Measurements from ENCODE around the gene INS.

DNA sequence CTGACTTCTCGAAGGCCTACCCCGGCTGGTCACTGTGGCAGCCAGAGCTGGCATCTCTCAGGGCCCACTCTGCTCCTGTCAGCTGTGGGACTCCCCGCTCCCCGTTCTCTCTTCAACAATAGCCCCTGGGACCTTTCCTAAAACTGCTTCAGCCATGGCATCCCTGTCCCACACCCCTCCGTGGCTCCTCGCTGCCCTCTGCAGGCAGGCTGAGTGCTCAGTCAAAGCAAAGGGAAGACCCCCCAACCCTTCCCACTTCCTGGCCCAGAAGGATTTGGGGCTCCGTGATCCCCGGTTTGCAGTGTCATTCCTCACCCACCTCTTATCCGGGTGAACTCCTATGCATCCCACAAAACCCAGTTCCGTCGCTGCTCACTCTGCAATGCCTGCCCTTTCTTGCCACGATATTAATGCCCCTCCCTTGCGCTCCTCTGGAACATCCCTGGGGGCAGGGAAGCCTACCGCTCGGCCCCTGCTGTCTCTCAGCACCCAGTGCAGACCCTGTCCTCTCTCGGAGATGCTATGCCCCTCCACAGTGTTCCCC, 12.2 kb upstream of the INS start:
- TF ChIP-seq, protein P1, sequence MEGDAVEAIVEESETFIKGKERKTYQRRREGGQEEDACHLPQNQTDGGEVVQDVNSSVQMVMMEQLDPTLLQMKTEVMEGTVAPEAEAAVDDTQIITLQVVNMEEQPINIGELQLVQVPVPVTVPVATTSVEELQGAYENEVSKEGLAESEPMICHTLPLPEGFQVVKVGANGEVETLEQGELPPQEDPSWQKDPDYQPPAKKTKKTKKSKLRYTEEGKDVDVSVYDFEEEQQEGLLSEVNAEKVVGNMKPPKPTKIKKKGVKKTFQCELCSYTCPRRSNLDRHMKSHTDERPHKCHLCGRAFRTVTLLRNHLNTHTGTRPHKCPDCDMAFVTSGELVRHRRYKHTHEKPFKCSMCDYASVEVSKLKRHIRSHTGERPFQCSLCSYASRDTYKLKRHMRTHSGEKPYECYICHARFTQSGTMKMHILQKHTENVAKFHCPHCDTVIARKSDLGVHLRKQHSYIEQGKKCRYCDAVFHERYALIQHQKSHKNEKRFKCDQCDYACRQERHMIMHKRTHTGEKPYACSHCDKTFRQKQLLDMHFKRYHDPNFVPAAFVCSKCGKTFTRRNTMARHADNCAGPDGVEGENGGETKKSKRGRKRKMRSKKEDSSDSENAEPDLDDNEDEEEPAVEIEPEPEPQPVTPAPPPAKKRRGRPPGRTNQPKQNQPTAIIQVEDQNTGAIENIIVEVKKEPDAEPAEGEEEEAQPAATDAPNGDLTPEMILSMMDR (IDR thresholded peaks at IDR 0.05) = no peak
- TF ChIP-seq EP300 (IDR thresholded peaks at IDR 0.05) (no peak), POLR2AphosphoS5 (IDR thresholded peaks at IDR 0.05) (no peak)

Data from esophagus muscularis mucosa (tissue), 4 donors.